ENCODE measurements around the gene OPN1MW. TPM values are rescaled to one million over a fixed set of nuclear protein-coding genes. Genes with fewer than 3 reads are reported as not detected.
"Not testable (repeated sequence)": the region's sequence is repeated elsewhere in the genome, so short reads cannot be mapped to it uniquely, and the experiment has no call there.

Gene OPN1MW
- polyA plus RNA-seq, 1 donor = not detected

DNA sequence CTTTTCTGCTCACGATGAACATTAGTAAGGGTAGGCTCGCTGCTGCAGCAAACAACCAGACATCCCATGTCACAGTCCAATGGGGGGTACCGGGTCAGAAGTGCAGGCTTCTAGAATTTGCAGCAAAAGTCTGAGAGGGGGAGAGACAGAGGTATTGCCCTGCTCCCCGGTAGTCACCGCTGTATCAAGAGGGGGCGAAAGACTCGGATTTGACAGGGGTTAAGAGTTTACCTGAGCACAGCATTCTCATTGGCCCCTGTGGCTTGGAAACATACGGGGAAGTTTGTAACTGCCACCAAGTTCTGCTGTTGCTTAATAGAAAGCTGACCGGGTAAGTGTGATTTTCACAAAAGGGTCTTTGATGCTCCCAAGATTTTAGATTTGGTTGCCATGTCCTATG lies 28.7 kb downstream of the OPN1MW start:
- DNase-seq (ENCODE audit: low read depth) = not testable (repeated sequence)

DNA sequence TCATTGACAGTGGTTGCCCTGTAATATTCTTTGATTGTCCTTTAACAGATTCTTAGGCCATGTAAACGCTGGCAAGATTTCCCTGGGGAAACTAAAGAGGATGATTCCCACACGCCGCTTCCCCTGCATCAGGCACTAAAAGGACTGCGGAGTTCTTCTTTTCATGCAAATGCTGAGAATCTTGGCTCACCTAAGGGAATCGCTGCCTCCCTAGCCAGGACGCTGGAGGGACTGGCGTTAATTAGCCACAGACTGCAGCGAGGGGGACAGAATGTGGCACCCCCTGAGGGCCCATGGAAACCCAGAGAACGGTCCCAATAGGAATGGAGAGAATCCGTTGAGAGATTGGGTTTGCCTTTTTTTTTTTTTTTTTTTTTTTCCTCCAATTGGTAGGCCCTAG lies 29.1 kb downstream of the OPN1MW start:
- DNase-seq (ENCODE audit: low read depth) = not testable (repeated sequence)

DNA sequence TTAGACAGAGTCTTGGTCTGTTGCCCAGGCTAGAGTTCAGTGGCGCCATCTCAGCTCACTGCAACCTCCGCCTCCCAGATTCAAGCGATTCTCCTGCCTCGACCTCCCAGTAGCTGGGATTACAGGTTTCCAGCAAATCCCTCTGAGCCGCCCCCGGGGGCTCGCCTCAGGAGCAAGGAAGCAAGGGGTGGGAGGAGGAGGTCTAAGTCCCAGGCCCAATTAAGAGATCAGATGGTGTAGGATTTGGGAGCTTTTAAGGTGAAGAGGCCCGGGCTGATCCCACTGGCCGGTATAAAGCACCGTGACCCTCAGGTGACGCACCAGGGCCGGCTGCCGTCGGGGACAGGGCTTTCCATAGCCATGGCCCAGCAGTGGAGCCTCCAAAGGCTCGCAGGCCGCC lies 37.1 kb downstream of the OPN1MW start, which contains the start of gene OPN1MW2:
Gene OPN1MW2 (plus strand): TSS at position 301 of the 400 bp plus-strand sequence. CDS start 60 bp downstream, at position 361.
- DNase-seq (ENCODE audit: low read depth) = not testable (repeated sequence)

DNA sequence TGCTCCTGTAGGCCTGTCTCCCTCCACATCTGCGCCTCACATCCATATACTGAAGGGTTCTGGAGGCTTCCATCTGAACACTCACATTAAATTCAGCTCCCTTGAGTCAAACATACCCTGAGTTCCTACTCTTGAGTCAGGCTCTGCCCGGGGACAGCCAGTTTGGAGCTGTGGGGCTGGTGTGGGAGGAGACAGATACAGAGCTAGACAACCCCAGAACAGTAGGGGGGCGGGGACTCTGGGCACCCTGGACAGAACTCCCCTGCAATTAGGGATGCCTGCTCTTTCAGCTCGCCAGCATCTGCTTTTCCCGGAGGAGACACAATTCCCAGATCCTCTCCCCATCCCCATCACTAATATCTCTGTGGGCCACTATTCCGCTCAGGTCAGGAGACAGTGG lies 42.9 kb downstream of the OPN1MW start:
- not testable (repeated sequence) for DNase-seq (ENCODE audit: low read depth)

DNA sequence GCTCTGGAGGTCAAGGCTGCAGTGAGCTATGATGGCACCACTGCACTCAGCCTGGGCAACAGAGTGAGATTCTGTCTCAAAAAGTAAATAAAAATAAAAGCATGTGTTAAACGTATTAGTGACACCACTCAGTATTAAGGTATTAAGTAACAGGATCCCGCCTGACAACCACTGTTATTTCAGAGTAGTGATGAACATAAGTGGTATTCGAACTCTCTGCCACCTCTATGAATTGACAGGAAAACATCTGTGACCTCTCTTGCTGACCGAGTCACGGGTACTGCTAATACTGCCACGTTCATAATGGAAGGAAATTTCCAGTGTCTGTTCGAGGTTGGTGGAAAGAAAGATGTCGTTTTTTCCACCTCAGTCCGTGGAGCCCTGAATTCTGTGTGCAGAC lies 44.3 kb downstream of the OPN1MW start:
- not testable (repeated sequence) for DNase-seq (ENCODE audit: low read depth)

DNA sequence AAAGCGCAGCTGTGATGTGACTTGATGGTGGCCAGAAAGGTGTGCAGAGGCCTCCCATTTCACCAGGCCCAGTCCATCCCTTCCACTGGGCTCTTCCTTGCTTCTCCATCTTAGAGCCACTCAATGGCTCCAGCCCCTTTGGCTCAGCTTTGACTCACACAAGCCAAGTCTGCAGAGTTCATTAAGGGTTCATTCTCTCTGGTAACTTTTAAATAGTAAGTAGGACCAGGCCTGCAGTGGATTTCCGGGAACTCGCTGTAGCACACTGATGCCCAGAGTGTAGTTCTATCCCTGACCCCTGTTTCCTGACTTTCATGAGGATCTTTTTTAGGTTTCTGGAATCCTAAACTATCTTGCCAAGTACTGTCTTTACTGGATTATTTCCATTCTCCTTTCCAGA lies 49.0 kb downstream of the OPN1MW start:
- DNase-seq (ENCODE audit: low read depth) = not testable (repeated sequence)

DNA sequence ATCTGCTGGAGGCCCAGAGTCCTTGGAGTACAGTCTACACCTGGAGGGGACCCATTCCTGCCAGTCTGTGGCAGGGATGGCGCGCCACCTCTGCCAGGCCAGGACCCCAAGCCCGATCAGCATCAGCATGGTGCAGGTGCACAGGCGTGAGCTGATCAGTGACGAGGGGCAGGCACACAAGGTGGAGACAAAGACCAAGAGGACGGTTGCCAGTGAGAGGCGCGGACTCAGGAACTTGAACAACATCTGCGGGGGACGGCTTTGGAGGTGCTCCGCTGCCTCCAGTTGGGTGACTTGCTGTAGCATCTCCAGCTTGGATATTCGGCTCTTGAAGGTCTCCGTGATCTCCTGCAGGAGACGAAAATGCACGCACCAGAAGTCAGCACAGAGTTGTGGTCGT lies 51.2 kb downstream of the OPN1MW start:
- DNase-seq (ENCODE audit: low read depth) = not testable (repeated sequence)

DNA sequence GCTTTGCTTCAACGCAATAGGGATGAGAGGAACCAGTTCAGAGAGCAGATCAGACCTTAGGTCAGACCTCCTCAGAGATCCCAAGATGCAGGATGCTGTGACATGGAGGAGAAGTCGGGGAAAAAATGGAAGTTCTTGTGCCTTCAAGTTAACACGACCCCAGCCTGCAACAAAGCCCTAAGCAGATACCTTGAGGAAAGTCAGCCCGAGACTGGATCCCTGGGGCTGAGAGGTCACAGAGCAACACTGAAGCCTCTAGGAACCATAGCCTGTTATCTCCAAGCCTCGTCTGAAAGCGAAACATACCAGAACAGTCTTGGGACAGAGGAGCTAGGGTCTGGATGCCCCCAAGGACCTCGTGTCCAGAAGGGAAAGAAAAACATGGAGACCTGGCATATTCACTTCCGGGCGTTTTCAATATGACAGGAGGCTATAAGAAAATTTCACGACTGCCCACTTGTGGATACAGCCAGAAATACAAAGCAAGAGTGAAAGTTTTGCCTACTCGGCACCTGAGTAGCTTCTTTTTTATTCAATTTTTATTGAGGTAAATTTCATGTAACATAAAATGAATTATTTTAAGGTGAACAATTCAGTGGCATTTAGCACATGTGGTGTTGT lies 56.7 kb downstream of the OPN1MW start:
- not testable (repeated sequence) for DNase-seq (ENCODE audit: low read depth)

DNA sequence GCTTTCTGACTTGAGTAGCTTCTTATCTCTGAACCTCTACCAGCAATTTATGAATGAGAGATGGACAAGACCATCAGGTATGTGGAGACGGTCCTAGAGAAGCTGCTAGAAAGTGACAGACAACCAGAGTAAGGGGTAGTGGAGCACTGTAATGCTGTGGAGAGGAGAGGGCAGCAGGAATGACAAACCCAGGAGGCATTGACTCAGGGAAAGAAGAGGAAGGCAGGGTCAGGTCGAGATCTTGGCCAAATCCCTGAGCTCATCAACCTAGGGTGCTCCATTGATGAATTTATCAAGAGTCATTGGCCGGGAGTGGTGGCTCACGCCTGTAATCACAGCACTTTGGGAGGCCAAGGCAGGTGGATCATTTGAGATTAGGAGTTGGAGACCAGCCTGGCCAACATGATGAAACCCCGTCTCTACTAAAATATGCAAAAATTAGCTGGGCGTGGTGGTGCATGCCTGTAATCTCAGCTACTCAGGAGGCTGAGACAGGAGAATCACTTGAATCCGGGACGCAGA lies 57.6 kb downstream of the OPN1MW start:
- DNase-seq (ENCODE audit: low read depth) = not testable (repeated sequence)

Other genes starting within 250 kb of the OPN1MW start
- gene NAA10, start 247.6 kb upstream of the OPN1MW start, polyA plus RNA-seq (ENCODE audit: insufficient read length) = 75.3 TPM
- gene RENBP, start 238.0 kb upstream of the OPN1MW start, polyA plus RNA-seq (ENCODE audit: insufficient read length) = 3.7 TPM
- gene HCFC1, start 210.8 kb upstream of the OPN1MW start, polyA plus RNA-seq (ENCODE audit: insufficient read length) = 30.7 TPM
- 2.8 TPM for gene TMEM187, start 209.8 kb upstream of the OPN1MW start, polyA plus RNA-seq (ENCODE audit: insufficient read length)
- 46.7 TPM for gene IRAK1, start 162.7 kb upstream of the OPN1MW start, polyA plus RNA-seq (ENCODE audit: insufficient read length)
- 21.2 TPM for gene MECP2, start 84.9 kb upstream of the OPN1MW start, polyA plus RNA-seq (ENCODE audit: insufficient read length)
- gene OPN1LW, start 38.4 kb upstream of the OPN1MW start, polyA plus RNA-seq (ENCODE audit: insufficient read length) = not detected
- gene OPN1MW2, start 37.2 kb downstream of the OPN1MW start, polyA plus RNA-seq (ENCODE audit: insufficient read length) = not detected
- gene OPN1MW3, start 75.0 kb downstream of the OPN1MW start, polyA plus RNA-seq (ENCODE audit: insufficient read length) = not detected
- not detected for gene TEX28, start 112.5 kb downstream of the OPN1MW start, polyA plus RNA-seq (ENCODE audit: insufficient read length)
- 0.22 TPM for gene TKTL1, start 113.2 kb downstream of the OPN1MW start, polyA plus RNA-seq (ENCODE audit: insufficient read length)
- 223 TPM for gene FLNA, start 192.0 kb downstream of the OPN1MW start, polyA plus RNA-seq (ENCODE audit: insufficient read length)
- gene EMD, start 196.7 kb downstream of the OPN1MW start, polyA plus RNA-seq (ENCODE audit: insufficient read length) = 46.8 TPM
- 6,186 TPM for gene RPL10, start 215.8 kb downstream of the OPN1MW start, polyA plus RNA-seq (ENCODE audit: insufficient read length)
- gene DNASE1L1, start 226.7 kb downstream of the OPN1MW start, polyA plus RNA-seq (ENCODE audit: insufficient read length) = 48.6 TPM
- gene TAFAZZIN, start 228.9 kb downstream of the OPN1MW start, polyA plus RNA-seq (ENCODE audit: insufficient read length) = 28.9 TPM
- gene ATP6AP1, start 246.1 kb downstream of the OPN1MW start, polyA plus RNA-seq (ENCODE audit: insufficient read length) = 55.2 TPM

All from forelimb muscle (tissue), 1 donor.